Retinal pigment epithelial cell (primary cell): ENCODE data around the gene IGFBP3.

ENCODE experiments used
- DNase-seq: peaks from one replicate; pipeline ENCODE4 v3.0.0-alpha.2; 2010; ENCODE audit warnings: low read depth
- H3K4me3 ChIP-seq: 2 replicates; pipeline ENCODE4 v1.5.1; 2011; ENCODE audit warnings: mild to moderate bottlenecking, low read length, control low read depth, moderate library complexity
- TF ChIP-seq, protein P1 (sequence below): conservative IDR thresholded peaks from 2 replicates; pipeline ENCODE4 v1.5.1; 2011; ENCODE audit warnings: low read depth, low read length, control low read depth, inconsistent platforms

The IGFBP3 gene

DNA sequence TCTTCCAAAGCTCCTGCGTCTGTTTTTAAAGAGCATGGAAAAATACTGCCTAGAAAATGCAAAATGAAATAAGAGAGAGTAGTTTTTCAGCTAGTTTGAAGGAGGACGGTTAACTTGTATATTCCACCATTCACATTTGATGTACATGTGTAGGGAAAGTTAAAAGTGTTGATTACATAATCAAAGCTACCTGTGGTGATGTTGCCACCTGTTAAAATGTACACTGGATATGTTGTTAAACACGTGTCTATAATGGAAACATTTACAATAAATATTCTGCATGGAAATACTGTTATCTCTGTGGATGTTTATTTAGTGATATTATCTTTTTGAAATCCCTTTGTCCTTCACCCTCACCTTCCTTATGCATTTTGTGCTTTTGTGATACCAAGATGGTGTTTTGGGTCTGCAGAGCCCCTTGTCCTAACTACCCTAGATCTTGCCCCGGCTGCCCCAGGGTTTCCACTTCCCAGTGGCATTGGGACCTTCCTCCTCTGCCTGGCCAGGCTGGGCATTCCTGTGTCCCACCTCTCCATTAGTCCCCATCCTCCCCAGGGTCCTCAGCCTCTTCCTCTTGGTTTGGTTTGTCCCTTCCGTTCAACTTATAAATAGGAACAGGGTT, 27.6 kb downstream of the IGFBP3 start:
- TF ChIP-seq, protein P1, sequence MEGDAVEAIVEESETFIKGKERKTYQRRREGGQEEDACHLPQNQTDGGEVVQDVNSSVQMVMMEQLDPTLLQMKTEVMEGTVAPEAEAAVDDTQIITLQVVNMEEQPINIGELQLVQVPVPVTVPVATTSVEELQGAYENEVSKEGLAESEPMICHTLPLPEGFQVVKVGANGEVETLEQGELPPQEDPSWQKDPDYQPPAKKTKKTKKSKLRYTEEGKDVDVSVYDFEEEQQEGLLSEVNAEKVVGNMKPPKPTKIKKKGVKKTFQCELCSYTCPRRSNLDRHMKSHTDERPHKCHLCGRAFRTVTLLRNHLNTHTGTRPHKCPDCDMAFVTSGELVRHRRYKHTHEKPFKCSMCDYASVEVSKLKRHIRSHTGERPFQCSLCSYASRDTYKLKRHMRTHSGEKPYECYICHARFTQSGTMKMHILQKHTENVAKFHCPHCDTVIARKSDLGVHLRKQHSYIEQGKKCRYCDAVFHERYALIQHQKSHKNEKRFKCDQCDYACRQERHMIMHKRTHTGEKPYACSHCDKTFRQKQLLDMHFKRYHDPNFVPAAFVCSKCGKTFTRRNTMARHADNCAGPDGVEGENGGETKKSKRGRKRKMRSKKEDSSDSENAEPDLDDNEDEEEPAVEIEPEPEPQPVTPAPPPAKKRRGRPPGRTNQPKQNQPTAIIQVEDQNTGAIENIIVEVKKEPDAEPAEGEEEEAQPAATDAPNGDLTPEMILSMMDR, result no peak

DNA sequence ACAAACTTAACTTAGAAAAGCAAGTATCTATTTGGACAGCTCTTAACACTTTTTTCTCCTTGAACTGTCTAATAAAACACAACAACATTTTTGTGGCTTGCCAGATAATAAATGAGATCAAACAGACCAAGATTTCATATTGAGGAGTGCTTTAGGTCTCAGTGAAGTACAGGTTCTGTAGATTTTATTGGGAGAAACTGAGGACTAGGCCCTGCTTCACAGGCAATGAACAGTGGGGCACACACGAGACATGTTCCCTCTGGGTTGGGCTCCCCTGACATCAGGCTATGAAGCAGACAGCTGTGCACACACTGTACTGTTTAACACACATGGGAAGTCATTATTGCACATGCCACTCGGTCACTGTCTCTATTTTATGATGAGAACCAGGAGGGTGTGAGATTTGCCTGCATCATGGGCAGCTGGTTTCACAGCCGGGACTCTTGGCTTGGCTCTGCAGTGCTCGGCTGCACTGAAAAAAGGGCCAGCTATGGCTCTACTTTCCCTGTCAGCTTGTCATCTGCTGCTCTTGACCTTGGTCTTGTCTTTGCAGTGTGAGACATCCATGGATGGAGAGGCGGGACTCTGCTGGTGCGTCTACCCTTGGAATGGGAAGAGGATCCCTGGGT, 28.6 kb downstream of the IGFBP3 start:
- TF ChIP-seq, protein P1, result no peak
- no peak overlapping the region for H3K4me3 ChIP-seq
- DNase-seq, result no peak

More for the DNA sequence above, 27.6 kb downstream of the IGFBP3 start:
- no peak overlapping the region for H3K4me3 ChIP-seq
- DNase-seq, result no peak

DNA sequence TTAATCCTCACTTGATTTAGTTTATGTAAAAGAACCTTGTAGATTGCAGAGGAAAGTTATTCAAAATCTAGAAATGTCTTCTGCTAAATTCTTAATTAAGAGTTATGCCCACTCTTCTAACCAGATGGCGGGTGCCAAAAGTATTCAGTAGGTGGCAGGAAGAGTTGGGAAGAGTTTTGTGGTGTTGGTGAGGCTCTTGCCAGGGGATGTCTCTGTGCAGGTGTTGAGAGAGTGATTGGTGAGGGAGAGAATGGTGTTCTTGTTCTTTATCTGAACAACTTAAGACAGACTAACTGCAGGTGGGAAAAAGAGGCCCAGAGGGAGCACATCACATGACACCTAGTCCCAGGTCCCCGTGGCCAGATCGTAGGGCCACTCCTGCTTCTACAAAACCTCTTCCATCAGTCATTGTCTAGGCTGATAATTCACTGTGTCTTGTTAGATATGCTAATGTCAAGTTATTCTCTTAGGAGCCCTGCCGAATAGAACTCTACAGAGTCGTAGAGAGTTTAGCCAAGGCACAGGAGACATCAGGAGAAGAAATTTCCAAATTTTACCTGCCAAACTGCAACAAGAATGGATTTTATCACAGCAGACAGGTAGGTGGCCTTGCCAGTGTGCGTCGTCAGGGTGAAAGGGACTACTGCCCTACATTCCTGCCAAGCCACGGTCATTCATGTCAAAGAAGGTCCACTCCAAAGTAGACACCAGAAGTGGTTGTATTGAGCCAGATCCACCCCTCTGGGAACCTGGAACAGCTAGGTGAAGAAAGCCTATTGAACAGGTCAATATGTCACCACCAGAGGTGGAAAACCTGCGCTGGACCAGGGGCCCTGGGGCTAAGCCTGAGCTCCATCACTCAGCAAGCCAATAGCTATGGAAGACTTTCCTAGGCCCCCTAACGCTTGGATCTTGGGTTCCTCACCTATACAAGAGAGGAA, 29.3 kb downstream of the IGFBP3 start:
- DNase-seq, result no peak
- H3K4me3 ChIP-seq, result no peak overlapping the region
- TF ChIP-seq, protein P1, result no peak

DNA sequence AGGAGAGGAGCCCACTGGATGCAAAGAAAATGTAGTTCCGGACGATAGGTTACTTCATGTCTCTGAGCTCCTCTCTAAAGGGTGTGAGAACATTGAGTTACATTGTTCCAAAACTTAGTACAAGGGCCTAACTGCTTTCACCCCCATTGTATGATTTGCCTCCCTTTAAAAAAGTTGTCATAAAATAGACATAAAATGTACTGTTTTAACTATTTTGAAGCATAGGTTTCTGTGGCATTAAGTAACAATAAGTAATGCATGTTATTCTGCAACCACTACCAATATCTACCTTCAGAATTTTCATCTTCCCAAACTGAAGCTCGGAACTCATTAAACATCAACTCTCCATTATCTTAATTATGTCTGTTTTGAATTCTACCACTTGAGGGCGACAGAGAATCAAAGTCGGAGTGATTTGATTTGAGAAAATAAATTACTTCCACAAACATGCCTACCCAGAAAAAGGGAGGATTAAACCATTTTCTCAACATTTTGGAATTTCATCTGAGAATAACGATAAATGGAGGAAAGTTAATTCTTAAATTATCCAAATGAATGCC, 30.1 kb downstream of the IGFBP3 start:
- TF ChIP-seq, protein P1, result peak; percentile 60
- DNase-seq, result no peak
- H3K4me3 ChIP-seq, result no peak overlapping the region

DNA sequence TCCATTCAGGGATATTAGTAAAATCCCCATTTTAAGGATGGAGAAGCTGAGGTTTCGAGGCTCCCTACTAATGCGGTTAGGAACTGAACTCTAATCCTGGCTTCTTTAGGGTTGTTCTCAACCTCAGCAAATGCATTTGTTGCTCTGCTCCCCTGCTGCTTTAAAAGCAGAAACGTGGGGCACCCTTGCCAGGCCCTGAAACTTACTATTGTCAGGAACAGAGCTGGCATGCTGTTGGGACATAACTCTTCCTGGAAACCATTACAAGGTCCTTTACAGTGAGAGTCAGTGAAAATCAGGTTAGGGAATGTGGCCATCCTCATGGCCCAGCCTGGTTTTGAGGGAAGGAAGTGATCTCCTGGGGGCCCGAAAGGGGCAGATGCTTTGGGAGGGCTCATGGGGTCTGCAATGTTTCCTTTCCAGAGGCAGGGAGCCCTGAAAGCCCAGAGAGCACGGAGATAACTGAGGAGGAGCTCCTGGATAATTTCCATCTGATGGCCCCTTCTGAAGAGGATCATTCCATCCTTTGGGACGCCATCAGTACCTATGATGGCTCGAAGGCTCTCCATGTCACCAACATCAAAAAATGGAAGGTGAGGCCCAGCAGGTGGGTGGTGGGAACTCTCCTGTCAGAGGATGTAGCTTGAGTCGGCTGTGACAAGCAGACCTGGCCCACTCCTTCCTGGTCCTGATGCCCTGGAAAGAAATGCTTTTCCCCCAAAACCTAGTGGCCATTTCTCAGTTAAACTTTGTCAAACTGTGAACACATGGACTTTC, 30.8 kb downstream of the IGFBP3 start:
- TF ChIP-seq, protein P1, result no peak
- no peak for DNase-seq
- H3K4me3 ChIP-seq, result no peak overlapping the region

DNA sequence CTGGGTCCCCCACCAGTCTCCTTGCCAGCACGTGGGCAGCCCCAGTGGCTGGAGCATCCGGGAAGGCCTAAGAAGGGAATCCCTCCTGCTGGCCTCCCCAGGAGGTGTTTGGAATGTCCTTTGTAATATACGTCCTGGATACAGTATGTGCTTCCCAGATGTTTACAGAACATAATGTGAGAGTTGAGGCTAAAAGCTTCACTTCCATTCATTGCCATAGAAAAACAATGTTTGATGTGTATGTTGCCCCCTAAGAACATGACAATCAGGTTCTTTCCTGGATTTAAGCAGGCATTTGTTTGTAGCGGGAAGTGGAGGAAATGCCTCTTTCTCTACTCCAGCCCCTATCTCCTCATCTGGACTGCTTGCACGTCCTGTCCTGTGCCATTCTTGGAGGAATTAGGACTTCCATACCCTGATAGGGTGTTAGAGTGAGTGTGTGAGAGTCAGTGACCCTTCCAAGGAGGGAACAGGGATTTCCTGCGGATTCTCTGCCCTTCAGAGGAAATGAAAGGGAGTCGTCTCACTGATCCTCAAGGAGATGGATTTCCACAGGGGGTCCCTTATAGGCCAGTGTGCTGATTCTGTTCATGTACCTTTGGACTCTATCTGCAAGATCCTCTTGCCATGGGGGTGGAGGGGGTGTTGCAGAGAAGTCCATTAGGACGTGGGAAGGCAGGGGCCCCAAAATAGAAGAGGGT, 31.6 kb downstream of the IGFBP3 start:
- no peak for DNase-seq
- no peak overlapping the region for H3K4me3 ChIP-seq
- TF ChIP-seq, protein P1, result no peak
